Measurements from ENCODE around the gene BCR.
"Not testable (repeated sequence)": the region's sequence is repeated elsewhere in the genome, so short reads cannot be mapped to it uniquely, and the experiment has no call there.

Gene BCR

GRCh38 chr22:23301591-23301990 is 121.3 kb downstream of the BCR start:
- TF ChIP-seq ZNF274 (IDR thresholded peaks at IDR 0.05; ENCODE audit: low read depth, low read length) = no peak
- no peak overlapping the region for H3K4me3 ChIP-seq (ENCODE audit: low read length)

- no peak for TF ChIP-seq ZNF274 (IDR thresholded peaks at IDR 0.05; ENCODE audit: low read depth, low read length)
- H3K4me3 ChIP-seq (ENCODE audit: low read length) = no peak overlapping the region
Measured at GRCh38 chr22:23302171-23303002, 122.1 kb downstream of the BCR start.

- no peak for TF ChIP-seq ZNF274 (IDR thresholded peaks at IDR 0.05; ENCODE audit: low read depth, low read length)
- H3K4me3 ChIP-seq (ENCODE audit: low read length) = no peak overlapping the region
Measured at GRCh38 chr22:23305321-23305910, 125.1 kb downstream of the BCR start.

GRCh38 chr22:23305922-23306374 is 125.6 kb downstream of the BCR start:
- TF ChIP-seq ZNF274 (IDR thresholded peaks at IDR 0.05; ENCODE audit: low read depth, low read length) = no peak
- no peak overlapping the region for H3K4me3 ChIP-seq (ENCODE audit: low read length)

GRCh38 chr22:23306438-23306921 is 126.2 kb downstream of the BCR start:
- no peak for TF ChIP-seq ZNF274 (IDR thresholded peaks at IDR 0.05; ENCODE audit: low read depth, low read length)
- H3K4me3 ChIP-seq (ENCODE audit: low read length) = no peak overlapping the region

- TF ChIP-seq ZNF274 (IDR thresholded peaks at IDR 0.05; ENCODE audit: low read depth, low read length) = no peak
- H3K4me3 ChIP-seq (ENCODE audit: low read length) = no peak overlapping the region
Measured at GRCh38 chr22:23306926-23307325, 126.6 kb downstream of the BCR start.

- not testable (repeated sequence) for H3K4me3 ChIP-seq (ENCODE audit: low read length)
Measured at GRCh38 chr22:23307511-23307910, 127.2 kb downstream of the BCR start.

- H3K4me3 ChIP-seq (ENCODE audit: low read length) = not testable (repeated sequence)
Measured at GRCh38 chr22:23309261-23309660, 129.0 kb downstream of the BCR start.

- not testable (repeated sequence) for H3K4me3 ChIP-seq (ENCODE audit: low read length)
Measured at GRCh38 chr22:23310443-23311097, 130.3 kb downstream of the BCR start.

- not testable (repeated sequence) for H3K4me3 ChIP-seq (ENCODE audit: low read length)
Measured at GRCh38 chr22:23311635-23312420, 131.5 kb downstream of the BCR start.

GRCh38 chr22:23313791-23314567 is 133.7 kb downstream of the BCR start:
- no peak overlapping the region for H3K4me3 ChIP-seq (ENCODE audit: low read length)
- no peak for TF ChIP-seq ZNF274 (IDR thresholded peaks at IDR 0.05; ENCODE audit: low read depth, low read length)

- no peak for TF ChIP-seq ZNF274 (IDR thresholded peaks at IDR 0.05; ENCODE audit: low read depth, low read length)
- no peak overlapping the region for H3K4me3 ChIP-seq (ENCODE audit: low read length)
Measured at GRCh38 chr22:23315341-23315917, 135.1 kb downstream of the BCR start.

- not testable (repeated sequence) for H3K4me3 ChIP-seq (ENCODE audit: low read length)
Measured at GRCh38 chr22:23316596-23316995, 136.3 kb downstream of the BCR start.

GRCh38 chr22:23318316-23318715 is 138.0 kb downstream of the BCR start:
- H3K4me3 ChIP-seq (ENCODE audit: low read length) = not testable (repeated sequence)

- H3K4me3 ChIP-seq (ENCODE audit: low read length) = not testable (repeated sequence)
Measured at GRCh38 chr22:23322497-23323080, 142.3 kb downstream of the BCR start.

GRCh38 chr22:23323960-23324688 is 143.8 kb downstream of the BCR start:
- not testable (repeated sequence) for H3K4me3 ChIP-seq (ENCODE audit: low read length)
